ENCODE measurements around the gene TBC1D22A.

TBC1D22A gene

DNA sequence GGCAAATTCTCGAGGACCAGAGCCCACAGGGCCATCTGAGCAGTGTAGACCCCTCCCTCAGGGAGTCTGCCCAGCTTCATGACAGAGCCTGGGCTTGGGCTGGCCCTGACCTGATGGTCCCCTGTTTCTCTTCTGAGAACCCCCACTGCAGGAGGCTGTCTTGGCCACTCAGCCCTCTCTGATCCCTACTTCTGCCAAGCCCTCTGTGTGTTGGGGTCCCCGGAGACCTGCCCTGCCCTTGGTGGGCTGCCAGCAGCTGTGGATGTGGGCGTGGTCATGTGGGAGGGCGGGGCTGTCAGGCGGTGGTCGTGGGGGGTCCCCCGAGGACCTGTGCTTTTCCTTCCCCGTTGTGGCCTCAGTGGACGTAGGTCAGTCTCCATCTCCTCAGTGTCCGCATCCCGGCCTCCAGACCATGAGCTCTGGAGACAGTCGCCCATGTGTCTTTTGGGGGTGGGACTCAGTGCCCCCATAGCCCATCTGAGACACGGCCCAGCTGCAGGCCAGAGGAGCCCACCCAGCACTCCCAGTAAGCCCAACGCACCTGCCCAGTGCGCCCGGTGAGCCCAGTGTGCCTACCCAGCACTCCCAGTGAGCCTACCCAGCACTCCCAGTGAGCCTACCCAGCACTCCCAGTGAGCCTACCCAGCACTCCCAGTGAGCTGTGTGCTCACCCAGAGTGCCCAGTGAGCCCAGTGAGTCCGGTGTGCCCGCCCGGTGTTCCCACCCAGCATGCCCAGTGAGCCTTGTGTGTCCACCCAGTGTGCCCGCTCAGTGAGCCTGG lies 409.2 kb downstream of the TBC1D22A start:
- DNase-seq (ENCODE audit: low read depth) = no peak

DNA sequence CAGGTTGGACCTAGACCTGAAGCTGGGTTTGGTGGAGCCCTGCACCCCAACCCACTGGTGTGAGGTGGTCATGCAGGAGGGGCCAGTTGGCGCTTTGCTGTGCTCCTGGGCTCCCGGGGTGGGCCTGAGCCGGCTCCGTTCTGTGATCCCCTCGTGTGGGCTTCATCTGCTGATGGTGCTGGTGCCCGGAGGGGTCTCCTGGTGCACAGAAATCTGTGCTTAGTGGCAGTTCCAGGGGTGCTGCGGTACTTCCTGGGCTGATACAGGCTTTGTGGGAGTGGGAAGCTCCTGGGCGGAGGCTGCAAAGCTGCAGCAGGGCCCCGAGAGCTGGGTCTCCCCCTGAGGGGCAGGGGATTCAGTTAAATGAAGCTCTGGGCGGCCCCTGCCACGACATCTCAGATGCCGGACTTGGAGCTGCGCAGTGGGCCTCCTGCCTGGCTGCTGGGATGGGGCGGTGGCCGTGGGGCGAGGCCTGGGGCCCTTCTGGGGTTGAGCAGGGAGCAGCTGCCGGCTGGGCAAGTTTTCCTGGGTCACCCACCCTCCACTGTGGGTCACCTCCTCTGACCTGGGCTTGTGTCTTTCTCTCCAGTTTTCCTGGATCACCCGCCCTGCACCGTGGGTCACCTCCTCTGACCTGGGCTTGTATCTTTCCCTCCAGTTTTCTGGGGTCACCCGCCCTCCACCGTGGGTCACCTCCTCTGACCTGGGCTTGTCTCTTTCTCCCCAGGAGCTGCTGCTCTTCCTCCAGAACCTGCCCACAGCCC lies 410.5 kb downstream of the TBC1D22A start:
- no peak for DNase-seq (ENCODE audit: low read depth)

DNA sequence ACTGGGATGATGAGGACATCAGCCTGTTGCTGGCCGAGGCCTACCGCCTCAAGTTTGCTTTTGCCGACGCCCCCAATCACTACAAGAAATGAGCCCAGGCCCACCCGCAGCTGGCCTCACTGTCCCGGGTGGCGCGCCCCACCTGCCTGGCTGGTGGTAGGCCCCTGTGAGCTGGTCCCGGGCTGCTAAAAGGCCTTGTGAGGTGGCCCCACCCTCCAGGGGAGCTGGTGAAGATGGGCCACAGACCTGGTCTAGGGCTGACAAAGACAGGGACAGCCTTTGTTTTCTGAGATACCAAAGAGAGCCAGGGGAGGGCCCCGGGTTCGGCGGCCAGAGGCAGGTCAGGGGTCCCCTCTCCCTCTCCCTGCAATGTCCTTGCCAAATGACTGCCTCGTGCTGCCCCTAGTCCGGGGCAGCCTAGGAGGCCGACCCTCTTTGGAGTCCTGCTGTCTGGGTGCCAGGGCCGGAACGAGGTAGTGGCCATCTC lies 411.1 kb downstream of the TBC1D22A start:
- no peak for DNase-seq (ENCODE audit: low read depth)

DNA sequence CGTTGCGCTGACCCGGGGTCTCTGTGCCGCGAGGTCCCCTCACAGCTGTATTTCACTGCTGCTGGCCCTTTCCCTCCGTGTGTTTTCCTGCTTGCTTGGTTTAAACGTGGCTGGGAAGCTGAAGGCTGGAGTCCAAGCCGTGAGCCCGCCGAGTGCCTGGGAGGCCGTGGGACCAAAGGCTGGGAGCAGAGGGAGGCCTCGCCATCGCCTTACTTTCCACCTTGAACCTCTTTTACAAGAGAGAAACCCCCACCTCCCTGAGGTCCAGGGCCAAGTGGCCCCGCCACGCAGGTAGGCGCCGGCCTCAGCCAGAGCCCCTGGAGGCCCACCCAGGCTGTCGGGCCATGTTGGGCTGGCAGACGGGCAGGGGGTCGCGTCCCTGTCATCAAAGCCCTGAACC lies 411.6 kb downstream of the TBC1D22A start:
- no peak for DNase-seq (ENCODE audit: low read depth)

DNA sequence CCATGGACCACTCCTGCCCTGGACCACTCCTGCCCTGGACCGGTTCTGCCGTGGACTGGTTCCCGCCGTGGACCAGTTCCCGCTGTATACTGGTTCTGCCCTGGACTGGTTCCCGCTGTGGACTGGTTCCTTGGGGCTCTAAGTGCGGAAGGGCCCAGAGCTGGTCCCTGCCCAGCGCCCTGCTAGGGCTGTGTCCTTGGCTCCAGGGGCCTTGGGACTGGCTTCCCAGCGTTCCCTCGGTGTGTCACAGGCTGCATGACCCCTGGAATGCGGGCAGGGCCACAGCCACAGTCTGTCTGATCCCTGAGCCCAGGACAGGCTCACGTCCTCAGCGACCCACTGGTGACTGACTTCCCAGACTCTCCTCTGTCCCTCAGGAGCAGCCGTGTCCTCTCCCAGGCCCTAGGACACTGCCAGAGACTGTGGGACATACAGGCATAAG lies 412.2 kb downstream of the TBC1D22A start:
- no peak for DNase-seq (ENCODE audit: low read depth)

DNA sequence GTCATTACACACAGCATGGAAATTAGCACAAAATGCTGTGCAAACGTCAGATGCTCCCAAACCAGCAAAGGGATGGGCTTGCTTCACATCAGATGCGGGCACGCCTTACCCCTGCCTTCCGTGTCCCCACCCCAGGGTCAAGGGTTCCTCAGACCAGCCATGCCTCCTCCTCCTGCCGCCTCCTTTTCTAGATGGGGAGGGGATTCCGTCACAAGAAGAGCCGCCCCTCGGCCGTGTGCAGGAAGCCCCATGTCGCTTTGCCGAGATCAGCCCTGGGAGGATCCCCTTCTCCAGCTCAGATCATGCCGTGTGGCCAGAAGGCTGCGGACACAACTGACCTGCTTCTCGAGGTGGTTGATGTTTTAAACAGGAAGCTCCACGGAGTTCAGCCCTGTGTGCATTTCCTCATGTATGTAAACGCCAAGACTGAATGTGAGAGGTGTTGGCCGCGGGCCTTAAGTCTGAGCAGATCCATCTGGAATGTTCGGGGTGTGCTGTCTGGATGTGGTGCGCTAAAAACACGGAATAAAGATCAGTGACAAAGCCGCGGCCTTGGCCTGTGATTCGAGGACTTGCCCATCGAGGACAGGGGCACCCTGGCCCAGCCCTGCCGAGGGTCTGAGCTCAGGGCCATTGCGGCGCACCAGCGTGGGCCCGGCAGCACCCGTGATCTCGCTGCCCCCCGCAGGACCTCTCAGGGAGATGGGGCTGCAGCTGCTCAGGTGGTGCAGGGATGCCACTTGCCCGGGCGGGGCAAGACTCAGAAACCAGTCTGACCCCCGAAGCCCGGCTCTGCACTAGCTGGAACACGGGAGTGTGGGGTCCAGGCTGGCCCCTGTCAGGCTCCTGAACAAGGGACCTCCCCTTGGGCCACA lies 412.9 kb downstream of the TBC1D22A start:
- DNase-seq (ENCODE audit: low read depth) = no peak

DNA sequence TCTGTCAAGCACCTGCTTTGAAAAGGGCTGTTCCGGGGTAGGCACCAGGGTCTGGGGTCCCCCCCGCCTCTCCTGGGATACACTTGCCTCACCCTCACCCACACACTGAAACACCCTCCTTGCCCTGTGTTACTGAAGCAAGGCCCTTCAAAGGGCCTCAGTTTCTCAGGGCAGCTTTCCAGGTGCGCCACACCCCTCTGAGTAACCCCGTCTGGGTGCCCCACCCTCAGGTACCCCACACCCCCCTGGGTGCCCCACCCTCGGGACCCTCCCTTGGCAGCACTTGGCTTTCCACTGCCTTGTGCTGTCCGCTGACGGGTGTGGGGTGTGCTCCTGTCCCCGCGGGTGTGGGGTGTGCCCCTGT lies 413.6 kb downstream of the TBC1D22A start:
- DNase-seq (ENCODE audit: low read depth) = no peak

DNA sequence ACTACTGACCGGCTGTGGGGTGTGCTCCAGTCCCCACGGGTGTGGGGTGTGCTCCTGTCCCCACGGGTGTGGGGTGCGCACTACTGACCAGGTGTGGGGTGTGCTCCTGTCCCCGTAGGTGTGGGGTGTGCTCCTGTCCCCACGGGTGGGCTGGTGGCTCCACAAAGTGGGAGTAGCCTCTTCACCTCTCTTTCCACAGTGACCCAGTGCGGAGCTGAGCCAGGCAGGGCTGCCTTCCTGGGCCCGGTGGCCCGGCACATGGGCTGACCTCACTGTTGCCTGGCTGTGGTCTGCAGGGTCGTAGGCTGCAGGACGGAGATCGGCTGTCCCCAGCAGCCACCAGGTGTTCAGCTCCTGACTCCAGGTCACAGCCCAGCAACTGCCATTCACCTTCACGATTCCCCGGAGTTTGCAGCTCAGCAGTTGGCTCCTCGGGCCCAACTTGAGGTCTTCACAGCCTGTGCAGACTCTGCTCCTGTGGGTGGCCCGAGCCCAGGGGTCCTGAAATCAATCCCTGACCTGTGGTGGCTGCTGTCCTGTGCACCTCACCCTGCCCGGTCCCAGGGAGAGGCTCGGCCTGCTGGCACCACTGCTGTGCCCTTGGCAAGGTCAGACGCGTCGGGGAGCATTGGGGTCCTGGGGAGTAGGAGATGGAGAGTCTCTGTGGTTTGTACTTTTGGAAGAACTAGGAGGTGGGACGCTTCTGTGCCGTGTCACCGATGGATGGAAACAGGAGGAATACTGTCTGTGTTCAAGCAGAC lies 414.3 kb downstream of the TBC1D22A start:
- DNase-seq (ENCODE audit: low read depth) = no peak

DNA sequence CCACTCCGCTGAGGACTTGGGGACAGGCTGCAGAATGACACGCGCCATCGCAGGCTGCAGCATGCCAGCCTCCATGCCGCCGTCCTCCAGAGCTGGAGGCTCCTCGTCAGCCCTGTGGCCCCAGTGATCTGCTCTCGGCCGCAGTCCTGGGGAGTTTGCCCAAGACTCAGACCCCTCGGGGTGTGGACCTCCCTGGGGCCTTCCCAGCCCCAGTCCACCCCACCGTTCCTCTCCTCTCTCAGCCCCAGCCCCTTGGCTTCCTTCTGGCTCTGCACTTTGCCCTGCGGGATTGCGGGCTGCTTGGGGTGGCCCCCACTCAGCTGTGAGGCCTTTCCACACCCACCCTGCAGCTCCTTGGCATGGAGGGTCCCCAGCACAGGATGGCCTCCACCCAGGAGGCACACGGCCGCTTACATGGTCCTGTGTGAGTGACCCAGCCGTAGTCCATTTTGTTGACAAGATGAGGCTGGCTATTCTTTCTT lies 414.9 kb downstream of the TBC1D22A start:
- DNase-seq (ENCODE audit: low read depth) = no peak

DNA sequence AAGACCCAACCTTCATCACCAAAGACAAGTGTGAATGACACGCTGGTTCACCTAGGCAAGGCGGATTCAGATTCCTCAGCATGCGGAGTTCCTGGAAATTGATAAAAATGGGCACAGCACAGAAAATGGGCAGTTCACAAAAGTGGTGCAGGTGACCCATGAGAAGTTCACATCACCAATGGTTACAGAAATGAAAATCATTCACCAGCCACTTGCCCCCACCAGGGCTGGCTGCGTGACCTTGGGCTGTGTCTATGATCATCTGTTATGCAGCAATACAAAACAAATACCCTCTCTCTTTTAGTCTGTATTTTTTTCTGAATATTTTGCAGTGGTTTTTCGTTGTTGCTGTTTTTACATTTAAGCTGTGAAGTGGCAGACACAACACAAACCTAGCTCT lies 415.9 kb downstream of the TBC1D22A start:
- no peak for DNase-seq (ENCODE audit: low read depth)

DNA sequence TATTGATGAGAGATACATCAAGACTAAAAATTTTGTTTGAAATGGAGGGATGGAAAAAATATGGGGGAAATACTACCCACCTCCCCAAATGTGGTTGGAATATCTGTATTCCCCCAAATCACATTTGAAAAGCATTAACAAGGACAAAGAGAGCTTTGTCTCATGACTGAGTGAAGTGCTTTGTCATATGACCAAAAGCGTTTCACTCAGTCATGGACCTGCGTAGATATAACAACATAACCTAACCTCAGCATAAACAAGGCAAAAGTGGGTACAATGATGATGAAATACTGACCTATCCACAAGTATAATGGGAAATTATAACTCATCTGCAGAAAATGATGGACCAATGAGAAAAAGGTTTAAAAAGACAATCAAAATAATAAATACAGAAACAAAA lies 418.3 kb downstream of the TBC1D22A start:
- no peak for DNase-seq (ENCODE audit: low read depth)

DNA sequence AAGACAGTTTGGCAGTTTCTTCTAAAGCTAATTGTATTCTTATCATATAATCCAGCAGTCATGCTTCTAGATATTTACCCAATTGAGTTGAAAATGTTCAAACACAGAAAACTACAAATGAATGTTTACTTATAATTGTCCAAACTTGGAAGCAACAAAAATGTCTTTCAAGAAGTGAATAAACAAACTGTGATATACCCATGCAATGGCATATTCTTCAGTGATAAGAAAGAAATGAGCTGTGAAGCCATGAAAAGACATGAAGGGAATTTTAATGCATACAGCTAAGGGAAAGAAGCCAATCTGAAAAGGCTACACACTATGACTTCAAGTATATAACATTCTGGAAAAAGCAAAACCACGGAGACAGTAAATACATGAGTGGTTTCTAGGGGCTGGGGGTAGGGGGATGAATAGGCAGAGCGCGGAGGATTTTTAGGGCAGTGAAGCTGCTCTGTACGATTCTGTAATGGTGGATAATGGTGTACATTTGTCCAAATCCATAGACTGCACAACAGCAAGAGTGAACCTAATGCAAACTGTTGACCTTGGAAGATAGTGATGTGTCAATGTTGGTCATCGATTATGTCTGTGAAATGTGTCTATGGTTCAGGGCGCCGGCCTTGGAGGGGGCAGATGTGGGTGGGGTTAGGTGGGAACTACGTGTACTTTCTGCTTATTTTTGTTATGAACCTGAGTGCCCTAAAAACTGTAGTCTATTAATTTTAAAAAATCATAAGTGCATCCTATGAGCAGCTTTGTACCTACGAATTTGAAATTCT lies 424.9 kb downstream of the TBC1D22A start:
- no peak for DNase-seq (ENCODE audit: low read depth)

DNA sequence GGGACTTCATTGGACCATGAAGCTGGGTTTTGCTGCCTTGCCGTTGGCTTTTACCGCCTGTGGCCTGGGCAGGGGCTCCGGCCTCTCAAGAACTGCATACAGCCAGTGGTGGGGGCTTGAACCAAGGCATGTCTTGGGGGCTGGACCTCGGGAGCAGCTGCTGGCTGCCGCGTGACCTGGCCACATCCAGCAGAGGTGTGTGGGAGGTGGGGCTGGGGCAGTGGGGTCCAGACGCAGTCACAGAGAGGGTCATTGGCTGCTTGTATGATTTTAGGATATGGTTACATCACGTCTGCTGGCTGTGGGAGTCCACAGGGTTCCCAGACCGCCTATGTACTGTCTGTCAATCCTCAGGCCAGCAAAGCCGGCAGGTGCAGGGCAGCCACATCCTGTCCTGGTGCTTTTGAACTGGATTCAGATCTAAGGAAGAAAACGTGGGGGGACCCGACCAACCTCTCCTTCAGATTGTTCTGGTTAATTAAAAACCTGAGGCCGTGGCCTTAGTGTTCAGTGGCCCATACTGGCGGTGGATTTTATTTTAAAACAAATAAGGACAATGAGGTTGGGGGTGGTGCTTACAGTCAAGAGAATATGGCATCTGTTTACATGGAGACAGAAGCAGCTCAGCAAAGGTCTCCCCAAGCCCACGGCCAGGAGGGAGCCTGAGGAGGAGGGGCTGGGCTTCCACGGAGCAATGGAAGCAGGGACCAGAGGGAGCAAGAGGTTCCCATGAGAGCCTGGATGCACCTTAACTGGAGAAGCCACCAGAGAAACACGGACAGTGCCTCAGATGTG lies 426.0 kb downstream of the TBC1D22A start:
- DNase-seq (ENCODE audit: low read depth) = no peak

DNA sequence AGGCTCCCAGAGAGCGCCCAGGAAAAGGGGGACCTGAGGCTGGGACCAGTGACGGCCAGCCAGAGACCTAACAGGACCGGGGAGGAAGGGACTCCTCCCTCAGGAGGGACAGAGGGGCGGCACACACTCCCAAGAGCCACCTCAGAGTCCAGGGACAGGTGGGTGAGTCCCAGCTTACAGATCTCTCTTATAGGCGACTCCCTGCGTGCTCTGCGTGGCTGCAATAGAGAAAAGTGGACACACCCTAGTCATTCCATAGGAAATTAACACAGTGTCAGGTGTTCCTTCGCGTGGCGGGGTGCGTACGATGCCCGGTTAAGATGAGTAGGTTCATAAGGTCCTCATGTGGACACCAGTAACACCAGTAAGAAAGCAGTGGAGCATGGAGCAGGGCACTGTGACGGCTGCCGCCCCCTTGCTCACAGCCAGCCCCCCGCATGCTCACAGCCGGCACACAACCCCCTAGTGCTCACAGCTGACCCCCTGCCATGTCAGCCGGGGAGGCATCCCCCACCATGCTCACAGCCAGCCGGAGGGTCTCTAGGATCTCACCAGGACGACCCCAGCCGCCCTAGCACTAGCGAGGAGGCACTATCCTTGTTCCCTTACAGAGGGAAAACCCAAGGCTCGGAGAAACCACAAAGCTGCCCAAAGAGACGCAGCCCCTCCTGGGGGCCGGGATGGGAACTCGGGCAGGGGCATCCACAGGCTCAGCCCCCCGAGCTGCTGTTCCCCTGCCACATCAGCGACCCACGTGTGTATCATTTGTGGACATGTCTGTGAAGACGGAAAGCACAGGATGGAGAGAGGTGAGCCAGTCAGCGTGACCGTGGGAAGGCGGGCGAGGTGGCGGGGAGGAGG lies 426.8 kb downstream of the TBC1D22A start:
- DNase-seq (ENCODE audit: low read depth) = no peak

DNA sequence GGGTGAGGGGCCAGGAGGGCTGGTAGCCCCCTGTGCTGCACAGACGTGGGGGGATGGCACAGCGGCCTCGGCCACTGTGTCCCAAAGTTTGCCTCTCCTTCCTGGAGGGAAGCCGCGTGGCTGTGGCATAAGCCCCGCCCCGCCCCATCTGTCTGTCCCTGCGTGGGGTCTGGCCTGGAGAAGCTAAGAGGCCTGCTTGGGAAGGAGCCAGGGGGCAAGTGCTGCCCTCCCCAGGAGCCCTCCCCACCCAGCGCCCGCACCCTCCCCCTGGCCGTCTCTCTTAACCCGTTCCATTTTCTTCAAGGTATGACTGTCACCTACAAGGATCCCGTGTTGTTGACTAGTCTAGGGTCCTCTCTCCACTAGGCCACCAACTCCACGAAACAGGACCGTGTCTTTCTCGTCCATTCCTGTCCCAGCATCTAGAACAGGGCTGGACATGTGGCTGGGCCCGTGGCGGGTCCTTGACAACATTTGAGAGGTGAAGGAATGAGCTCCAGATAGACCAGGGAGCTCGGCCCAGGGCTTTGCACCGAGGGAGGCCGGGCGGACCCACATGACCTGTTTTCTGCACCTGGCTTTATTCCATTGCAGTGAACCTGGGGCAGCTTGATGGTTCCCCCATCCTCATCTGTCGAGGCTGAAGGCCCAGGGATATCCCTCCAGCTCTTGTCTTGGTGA lies 428.0 kb downstream of the TBC1D22A start:
- no peak for DNase-seq (ENCODE audit: low read depth)

DNA sequence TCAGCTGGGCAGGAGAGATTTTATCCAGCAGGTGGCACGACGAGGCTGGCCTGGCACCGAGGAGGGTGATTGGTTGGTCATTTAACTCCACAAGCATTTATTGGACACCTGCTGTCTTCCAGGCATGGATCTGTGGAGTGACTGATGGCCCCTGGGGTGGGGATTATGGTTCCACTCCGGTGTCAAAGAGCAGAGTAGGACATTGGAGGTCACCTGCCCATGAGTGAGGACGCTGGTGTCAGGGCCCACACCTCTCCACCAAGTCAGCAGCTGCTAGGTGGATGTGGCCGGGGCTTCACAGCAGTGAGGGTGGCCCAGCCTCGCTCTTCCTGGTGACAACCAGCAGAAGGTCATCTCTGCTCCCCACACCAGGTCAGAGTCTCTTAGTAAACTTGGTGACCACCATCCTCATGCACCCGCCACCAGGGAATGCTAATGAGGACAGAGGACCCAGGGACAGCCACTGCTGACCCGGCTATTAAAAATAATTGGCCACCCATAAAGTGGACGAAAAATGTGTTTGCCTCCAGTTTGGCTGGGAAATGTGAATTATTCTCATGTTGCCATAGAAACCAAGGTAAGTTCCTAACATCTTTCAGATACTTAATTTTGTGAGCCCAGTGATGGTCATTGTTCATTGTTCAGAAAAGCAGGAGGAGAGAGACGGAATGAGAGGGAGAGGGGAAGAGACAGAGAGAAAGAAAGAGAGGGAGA lies 428.7 kb downstream of the TBC1D22A start:
- DNase-seq (ENCODE audit: low read depth) = no peak
